A549 (cell line): ENCODE measurements around the gene PLD3.

ENCODE experiments used
- CBX2 ChIP-seq: fragments of 200-600 bp; sonication (generic); IDR thresholded peaks from 2 replicates; pipeline ENCODE4 v1.6.1; 2016; ENCODE audit warnings: low read depth, mild to moderate bottlenecking, borderline replicate concordance
- CTCF ChIP-seq: fragments of >200 bp; sonication (Bioruptor Twin); formaldehyde crosslinking; IDR thresholded peaks from 3 replicates; pipeline ENCODE4 v1.5.1; 2016
- E2F6 ChIP-seq: IDR thresholded peaks from 2 replicates; pipeline ENCODE4 v1.6.1; 2012; ENCODE audit warnings: low read depth, borderline replicate concordance
- EP300 ChIP-seq, 2 experiments: fragments of >200 bp; sonication (Bioruptor Twin); formaldehyde crosslinking; IDR thresholded peaks; 2 replicates in 1 of 2; 3 replicates in 1 of 2; pipeline ENCODE4 v1.6.1; 2016 to 2017
- KDM5A ChIP-seq: fragments of 200-600 bp; sonication (generic); IDR thresholded peaks from 2 replicates; pipeline ENCODE4 v1.6.1; 2016; ENCODE audit warnings: antibody characterized with exemption, mild to moderate bottlenecking
- NPAS2 ChIP-seq: fragments of 250-450 bp; sonication (Bioruptor Pico); IDR thresholded peaks from 2 replicates; pipeline ENCODE4 v1.8.0; 2022; ENCODE audit warnings: mild to moderate bottlenecking, moderate library complexity, borderline replicate concordance
- POLR2A ChIP-seq: IDR thresholded peaks from 2 replicates; pipeline ENCODE4 v1.6.1; 2012; ENCODE audit warnings: mild to moderate bottlenecking, low read length
- RAD21 ChIP-seq, 2 experiments: fragments of >200 bp in 1 of 2; sonication (Bioruptor Twin) in 1 of 2; formaldehyde crosslinking in 1 of 2; IDR thresholded peaks in 1 of 2; conservative IDR thresholded peaks in 1 of 2; 2 replicates in 1 of 2; 3 replicates in 1 of 2; pipeline ENCODE4 v1.6.1; 2012 to 2018; ENCODE audit warnings: inconsistent platforms in 1 of 2
- RFX5 ChIP-seq: fragments of 450-650 bp; IDR thresholded peaks from 2 replicates; pipeline ENCODE4 v1.7.1; 2014; ENCODE audit warnings: antibody characterized with exemption, mild to moderate bottlenecking, moderate library complexity

GRCh38 chr19:40418040-40418439, 69.5 kb downstream of the PLD3 start:
- TF ChIP-seq CTCF: no peak
- TF ChIP-seq EP300 (IDR thresholded peaks at IDR 0.05): no peak
- no peak for TF ChIP-seq POLR2A
- TF ChIP-seq RAD21 (conservative IDR thresholded peaks at IDR 0.05 in 1 of 2, IDR thresholded peaks at IDR 0.05 in 1 of 2): no peak
- no peak for TF ChIP-seq CBX2
- TF ChIP-seq RFX5: no peak
- no peak for TF ChIP-seq NPAS2 (CRISPR knock-in tag)
- TF ChIP-seq E2F6: no peak
- no peak for TF ChIP-seq KDM5A
